ENCODE results near the gene ZBED6.

The ZBED6 gene

DNA sequence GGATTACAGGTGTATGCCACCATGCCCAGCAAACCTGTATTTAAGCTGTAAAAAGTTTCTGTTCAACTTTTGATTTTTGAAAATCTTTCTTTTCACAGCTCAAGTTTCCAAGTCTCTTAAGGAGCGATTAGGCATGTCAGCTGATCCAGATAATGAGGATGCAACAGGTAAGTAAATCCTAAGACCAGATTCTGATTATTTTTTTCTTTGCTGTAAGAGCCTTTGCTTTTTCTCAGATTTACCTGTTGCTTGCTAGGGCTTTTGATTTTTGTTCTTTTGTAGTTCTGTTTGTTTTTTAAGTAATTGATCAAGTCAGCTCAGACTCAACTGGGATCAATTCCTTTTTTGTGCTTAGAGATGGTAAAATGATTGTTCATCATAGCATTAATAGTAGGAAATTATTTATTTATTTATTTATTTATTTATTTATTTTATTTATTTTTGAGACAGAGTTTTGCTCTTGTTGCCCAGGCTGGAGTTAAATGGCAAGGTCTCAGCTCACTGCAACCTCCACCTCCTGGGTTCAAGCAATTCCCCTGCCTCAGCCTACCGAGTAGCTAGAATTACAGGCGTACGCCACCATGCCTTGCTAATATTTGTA is 44.9 kb downstream of the ZBED6 start:
- TF ChIP-seq EZH2 (IDR thresholded peaks at IDR 0.05), result no peak
- TF ChIP-seq FOXP2 (optimal IDR thresholded peaks at IDR 0.05; ENCODE audit: control extremely low read depth, extremely low read length, insufficient read depth), result no peak
- TF ChIP-seq POLR2AphosphoS5 (IDR thresholded peaks at IDR 0.05; ENCODE audit: borderline replicate concordance, low read depth, low read length), result no peak
- H3K9me3 ChIP-seq (ENCODE audit: low read depth, low read length), result no peaks in the 10 kb centered on the region
- H3K27ac ChIP-seq, result no peak overlapping the region
- H3K36me3 ChIP-seq (ENCODE audit: insufficient read depth, low read length), result peaks cover 64% of the 10 kb centered on the region
- no peak overlapping the region for H3K4me3 ChIP-seq
- H3K9ac ChIP-seq (ENCODE audit: insufficient read length), result no peak overlapping the region
- DNase-seq (ENCODE audit: low read depth, low spot score), result no peak

GRCh38 chr1:203842559-203842876 is 47.1 kb downstream of the ZBED6 start:
- no peak for DNase-seq (ENCODE audit: low read depth, low spot score)
- TF ChIP-seq POLR2AphosphoS5 (IDR thresholded peaks at IDR 0.05; ENCODE audit: borderline replicate concordance, low read depth, low read length) (no peak), FOXP2 (optimal IDR thresholded peaks at IDR 0.05; ENCODE audit: control extremely low read depth, extremely low read length, insufficient read depth) (no peak), EZH2 (IDR thresholded peaks at IDR 0.05) (no peak)
- Histone ChIP-seq H3K27ac (no peak overlapping the region), H3K9ac (ENCODE audit: insufficient read length) (no peak overlapping the region), H3K9me3 (ENCODE audit: low read depth, low read length) (no peaks in the 10 kb centered on the region), H3K4me3 (no peak overlapping the region), H3K36me3 (ENCODE audit: insufficient read depth, low read length) (peaks cover 64% of the 10 kb centered on the region)

DNA sequence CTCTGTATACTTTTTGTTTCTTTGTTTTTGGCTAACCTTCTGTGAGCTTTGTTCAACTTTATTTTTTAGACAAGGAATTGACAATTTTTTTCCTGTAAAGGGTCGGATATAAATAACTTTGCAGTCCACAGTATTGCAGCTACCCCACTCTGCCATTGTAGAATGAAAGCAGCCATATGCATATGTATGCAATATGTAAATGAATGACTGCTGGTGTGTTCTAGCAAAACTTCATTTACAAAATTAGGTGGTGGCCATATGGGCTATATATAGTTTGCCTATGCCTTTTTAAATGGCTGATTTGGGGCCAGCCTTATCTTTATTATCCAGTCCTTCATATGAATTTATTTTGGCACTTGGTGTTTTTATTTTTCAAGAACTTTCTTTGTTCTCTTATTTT is 48.0 kb downstream of the ZBED6 start:
- peaks cover 64% of the 10 kb centered on the region for H3K36me3 ChIP-seq (ENCODE audit: insufficient read depth, low read length)
- DNase-seq (ENCODE audit: low read depth, low spot score), result no peak

More for the DNA sequence above, 48.0 kb downstream of the ZBED6 start:
- Histone ChIP-seq H3K9me3 (ENCODE audit: low read depth, low read length) (no peaks in the 10 kb centered on the region), H3K4me3 (no peak overlapping the region), H3K9ac (ENCODE audit: insufficient read length) (no peak overlapping the region), H3K27ac (no peak overlapping the region)
- TF ChIP-seq EZH2 (IDR thresholded peaks at IDR 0.05), result no peak
- TF ChIP-seq POLR2AphosphoS5 (IDR thresholded peaks at IDR 0.05; ENCODE audit: borderline replicate concordance, low read depth, low read length), result no peak
- no peak for TF ChIP-seq FOXP2 (optimal IDR thresholded peaks at IDR 0.05; ENCODE audit: control extremely low read depth, extremely low read length, insufficient read depth)

Data from SK-N-MC (cell line).